SH-SY5Y (cell line): Measurements from ENCODE around the gene ITGA6.

ENCODE experiments used
- GATA2 ChIP-seq: IDR thresholded peaks from 2 replicates; pipeline ENCODE4 v1.6.1; 2011; ENCODE audit warnings: mild to moderate bottlenecking, low read depth, low read length
- GATA3 ChIP-seq: IDR thresholded peaks from 2 replicates; pipeline ENCODE4 v1.6.1; 2011; ENCODE audit warnings: low read depth, mild to moderate bottlenecking, low read length, moderate library complexity

GRCh38 chr2:172408143-172408766 lies 19.1 kb upstream of the ITGA6 start:
- TF ChIP-seq GATA3 (no peak), GATA2 (no peak)
